Measurements from ENCODE around the gene CHST11.

The CHST11 gene

DNA sequence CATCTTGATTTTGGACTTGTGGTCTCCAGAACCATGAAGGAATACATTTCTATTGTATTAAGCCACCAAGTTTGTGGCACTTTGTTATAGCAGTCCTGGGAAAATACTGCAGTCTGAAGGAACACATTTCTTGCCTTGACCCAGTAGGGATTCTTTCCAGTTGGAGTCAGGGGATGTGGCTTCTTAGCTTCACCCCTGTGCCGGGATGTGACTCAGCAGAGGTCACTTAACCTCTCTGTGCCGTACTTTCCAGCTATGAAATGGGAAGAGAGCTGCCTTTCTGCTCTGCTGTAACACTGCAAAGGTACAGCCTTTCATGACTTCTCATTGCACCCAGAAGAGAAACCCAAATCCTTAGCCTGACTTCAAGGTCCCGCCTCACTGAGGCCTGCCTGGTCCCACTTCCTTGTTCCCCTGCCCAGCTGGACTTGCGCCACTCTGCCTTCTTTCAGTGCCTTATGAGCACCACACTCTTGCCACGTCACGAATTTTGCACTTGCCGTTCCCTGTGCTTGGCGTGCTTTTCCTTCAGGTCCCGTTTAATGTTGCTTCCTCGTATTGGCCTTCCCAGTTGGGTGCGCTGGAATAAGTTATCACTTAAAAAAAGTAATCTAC lies 24.2 kb downstream of the CHST11 start:
- no peak overlapping the region for H3K9ac ChIP-seq (ENCODE audit: low read length in 2 of 2)
- peaks cover 0 to 2% of the 10 kb centered on the region in 2 donors for H3K9me3 ChIP-seq (ENCODE audit: control insufficient read depth in 2 of 2, low read length in 2 of 2)
- H3K36me3 ChIP-seq (ENCODE audit: control insufficient read depth in 2 of 2, insufficient read depth in 2 of 2, low read length in 2 of 2) = no peaks in the 10 kb centered on the region
- H3K27me3 ChIP-seq (ENCODE audit: control insufficient read depth in 1 of 2, insufficient read depth in 2 of 2, low read length in 2 of 2) = no peaks in the 10 kb centered on the region
- H3K4me3 ChIP-seq (ENCODE audit: low read length in 2 of 2) = no peak overlapping the region
- peaks cover 11% of the 10 kb centered on the region for H3K4me1 ChIP-seq (ENCODE audit: control insufficient read depth, insufficient read depth, low read length)
- H3K27ac ChIP-seq (ENCODE audit: low read length) = no peak overlapping the region

DNA sequence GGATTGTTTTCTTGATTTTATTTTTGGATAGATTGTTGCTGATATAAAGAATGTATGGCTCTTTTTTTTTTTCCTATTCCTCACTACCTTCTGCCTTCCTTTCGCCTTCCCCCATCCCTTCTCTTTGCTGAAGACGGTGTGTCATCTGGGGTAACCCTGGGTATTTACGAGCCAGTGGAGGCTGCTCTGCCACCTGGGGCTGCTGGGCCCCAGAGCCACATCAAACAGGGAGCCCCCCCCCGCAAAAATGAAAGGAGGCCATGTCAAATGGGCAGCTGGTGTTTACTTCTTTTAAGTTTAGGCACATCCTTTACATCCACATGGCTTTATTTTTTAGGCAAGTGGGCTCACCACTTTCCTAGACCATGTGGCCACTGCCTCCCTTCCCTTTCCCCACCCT lies 25.4 kb downstream of the CHST11 start:
- no peaks in the 10 kb centered on the region for H3K36me3 ChIP-seq (ENCODE audit: control insufficient read depth in 2 of 2, insufficient read depth in 2 of 2, low read length in 2 of 2)
- H3K27me3 ChIP-seq (ENCODE audit: control insufficient read depth in 1 of 2, insufficient read depth in 2 of 2, low read length in 2 of 2) = no peaks in the 10 kb centered on the region
- H3K4me1 ChIP-seq (ENCODE audit: control insufficient read depth, insufficient read depth, low read length) = peaks cover 19% of the 10 kb centered on the region
- no peak overlapping the region for H3K4me3 ChIP-seq (ENCODE audit: low read length in 2 of 2)
- no peak overlapping the region for H3K27ac ChIP-seq (ENCODE audit: low read length)
- H3K9me3 ChIP-seq (ENCODE audit: control insufficient read depth in 2 of 2, low read length in 2 of 2) = peaks cover 0 to 2% of the 10 kb centered on the region in 2 donors
- H3K9ac ChIP-seq (ENCODE audit: low read length in 2 of 2) = no peak overlapping the region

DNA sequence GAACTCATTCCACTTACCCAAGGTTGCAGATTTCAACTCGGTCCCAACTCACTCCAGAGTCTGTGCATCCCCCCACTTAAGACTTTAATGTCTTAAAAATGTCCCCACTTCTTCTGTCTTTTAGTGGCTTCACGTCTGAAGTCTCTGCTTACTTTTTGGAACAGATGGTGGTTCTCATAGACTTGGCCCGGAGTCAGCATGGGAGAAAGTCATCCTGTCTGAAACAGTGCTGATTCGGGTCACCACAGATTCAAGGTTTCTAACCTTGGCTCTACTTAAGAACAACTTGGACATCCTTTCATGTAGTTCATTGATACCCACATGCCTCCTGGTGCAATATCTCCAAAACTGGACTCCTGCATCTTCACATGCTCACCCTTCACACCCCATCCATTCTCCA lies 26.0 kb downstream of the CHST11 start:
- no peaks in the 10 kb centered on the region for H3K36me3 ChIP-seq (ENCODE audit: control insufficient read depth in 2 of 2, insufficient read depth in 2 of 2, low read length in 2 of 2)
- no peaks in the 10 kb centered on the region for H3K27me3 ChIP-seq (ENCODE audit: control insufficient read depth in 1 of 2, insufficient read depth in 2 of 2, low read length in 2 of 2)
- H3K4me1 ChIP-seq (ENCODE audit: control insufficient read depth, insufficient read depth, low read length) = peaks cover 19% of the 10 kb centered on the region
- H3K4me3 ChIP-seq (ENCODE audit: low read length in 2 of 2) = no peak overlapping the region
- no peak overlapping the region for H3K9ac ChIP-seq (ENCODE audit: low read length in 2 of 2)
- peaks cover 0 to 2% of the 10 kb centered on the region in 2 donors for H3K9me3 ChIP-seq (ENCODE audit: control insufficient read depth in 2 of 2, low read length in 2 of 2)
- H3K27ac ChIP-seq (ENCODE audit: low read length) = no peak overlapping the region

DNA sequence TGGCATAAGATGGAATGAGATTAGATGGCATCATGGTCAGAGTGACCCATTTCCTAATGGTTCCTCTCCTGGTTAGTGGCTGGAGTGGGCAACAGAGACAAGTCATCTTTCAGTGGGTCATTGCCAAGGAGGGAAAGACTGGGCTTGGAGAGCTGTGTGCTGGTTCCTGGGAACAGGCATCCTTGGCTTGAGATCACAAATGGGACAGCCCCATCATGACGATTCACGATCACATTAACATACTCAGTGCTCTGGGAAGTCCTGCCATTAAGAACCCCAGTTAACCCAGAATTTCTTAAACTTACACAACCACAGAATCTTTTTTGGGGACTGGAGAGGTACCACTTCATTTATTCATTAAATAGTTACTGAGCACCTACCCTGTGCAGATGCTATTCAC lies 27.3 kb downstream of the CHST11 start:
- no peak overlapping the region for H3K4me3 ChIP-seq (ENCODE audit: low read length in 2 of 2)
- no peaks in the 10 kb centered on the region for H3K36me3 ChIP-seq (ENCODE audit: control insufficient read depth in 2 of 2, insufficient read depth in 2 of 2, low read length in 2 of 2)
- H3K27ac ChIP-seq (ENCODE audit: low read length) = no peak overlapping the region
- H3K9me3 ChIP-seq (ENCODE audit: control insufficient read depth in 2 of 2, low read length in 2 of 2) = peaks cover 0 to 2% of the 10 kb centered on the region in 2 donors
- H3K27me3 ChIP-seq (ENCODE audit: control insufficient read depth in 1 of 2, insufficient read depth in 2 of 2, low read length in 2 of 2) = no peaks in the 10 kb centered on the region
- no peak overlapping the region for H3K9ac ChIP-seq (ENCODE audit: low read length in 2 of 2)
- peaks cover 15% of the 10 kb centered on the region for H3K4me1 ChIP-seq (ENCODE audit: control insufficient read depth, insufficient read depth, low read length)

DNA sequence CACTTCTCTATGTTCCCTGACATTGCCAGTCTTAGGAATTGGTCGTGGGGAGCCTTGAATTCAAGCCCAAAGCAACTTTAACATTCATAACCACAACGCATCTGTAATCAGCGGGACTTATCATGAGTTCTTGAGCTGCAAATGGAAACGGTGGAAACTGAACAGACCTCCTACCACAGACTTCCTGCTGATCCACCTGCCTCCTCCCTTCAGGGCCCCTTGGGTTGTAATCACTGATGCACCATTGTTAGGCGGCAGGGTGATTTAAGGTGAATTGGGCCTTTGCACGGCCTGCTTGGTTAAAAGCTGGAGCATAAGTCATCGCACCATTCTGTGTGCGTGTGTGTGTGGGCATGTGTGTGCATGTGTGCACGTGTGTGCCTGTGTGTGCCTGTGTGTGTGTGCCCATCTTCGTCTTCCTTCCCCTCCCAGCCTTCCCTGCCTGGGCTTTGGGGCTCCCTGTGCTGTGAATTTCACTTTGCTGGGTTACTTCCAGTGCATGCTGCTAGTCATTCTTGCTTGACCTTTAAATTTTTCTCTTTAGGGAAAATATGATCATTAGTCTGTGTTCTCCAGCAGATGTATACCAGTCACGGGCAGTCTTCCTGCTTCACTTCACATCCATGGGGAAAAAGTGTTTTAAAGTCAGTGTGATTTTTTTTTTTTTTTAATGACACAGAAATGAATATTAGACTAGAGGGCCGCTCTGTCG lies 29.1 kb downstream of the CHST11 start:
- no peak overlapping the region for H3K27ac ChIP-seq (ENCODE audit: low read length)
- no peak overlapping the region for H3K4me3 ChIP-seq (ENCODE audit: low read length in 2 of 2)
- H3K4me1 ChIP-seq (ENCODE audit: control insufficient read depth, insufficient read depth, low read length) = peaks cover 11% of the 10 kb centered on the region

DNA sequence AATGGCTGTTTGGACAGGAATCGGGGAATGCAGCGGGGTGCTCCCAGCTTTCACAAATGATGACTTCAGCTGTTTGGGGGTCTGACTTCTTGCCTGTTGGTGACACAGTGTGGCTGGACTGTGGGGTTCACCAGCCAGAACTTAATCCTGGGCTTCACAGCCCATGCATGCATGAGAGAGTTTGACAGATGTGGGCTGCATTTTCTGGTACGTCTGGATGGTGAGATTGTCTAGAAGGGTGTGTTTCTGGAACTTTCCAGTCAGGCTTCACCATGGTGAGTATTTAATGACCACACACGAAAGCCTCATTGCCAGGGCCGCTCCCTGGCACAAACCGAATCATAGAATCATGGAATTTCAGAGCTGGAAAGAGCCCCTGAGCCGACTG lies 29.6 kb downstream of the CHST11 start:
- no peak overlapping the region for H3K27ac ChIP-seq (ENCODE audit: low read length)
- H3K4me1 ChIP-seq (ENCODE audit: control insufficient read depth, insufficient read depth, low read length) = peaks cover 11% of the 10 kb centered on the region
- no peaks in the 10 kb centered on the region for H3K36me3 ChIP-seq (ENCODE audit: control insufficient read depth in 2 of 2, insufficient read depth in 2 of 2, low read length in 2 of 2)

More for the DNA sequence above, 29.1 kb downstream of the CHST11 start:
- H3K9me3 ChIP-seq (ENCODE audit: control insufficient read depth in 2 of 2, low read length in 2 of 2) = peaks cover 0 to under 1% of the 10 kb centered on the region in 2 donors
- no peaks in the 10 kb centered on the region for H3K27me3 ChIP-seq (ENCODE audit: control insufficient read depth in 1 of 2, insufficient read depth in 2 of 2, low read length in 2 of 2)
- no peaks in the 10 kb centered on the region for H3K36me3 ChIP-seq (ENCODE audit: control insufficient read depth in 2 of 2, insufficient read depth in 2 of 2, low read length in 2 of 2)
- no peak overlapping the region for H3K9ac ChIP-seq (ENCODE audit: low read length in 2 of 2)

DNA sequence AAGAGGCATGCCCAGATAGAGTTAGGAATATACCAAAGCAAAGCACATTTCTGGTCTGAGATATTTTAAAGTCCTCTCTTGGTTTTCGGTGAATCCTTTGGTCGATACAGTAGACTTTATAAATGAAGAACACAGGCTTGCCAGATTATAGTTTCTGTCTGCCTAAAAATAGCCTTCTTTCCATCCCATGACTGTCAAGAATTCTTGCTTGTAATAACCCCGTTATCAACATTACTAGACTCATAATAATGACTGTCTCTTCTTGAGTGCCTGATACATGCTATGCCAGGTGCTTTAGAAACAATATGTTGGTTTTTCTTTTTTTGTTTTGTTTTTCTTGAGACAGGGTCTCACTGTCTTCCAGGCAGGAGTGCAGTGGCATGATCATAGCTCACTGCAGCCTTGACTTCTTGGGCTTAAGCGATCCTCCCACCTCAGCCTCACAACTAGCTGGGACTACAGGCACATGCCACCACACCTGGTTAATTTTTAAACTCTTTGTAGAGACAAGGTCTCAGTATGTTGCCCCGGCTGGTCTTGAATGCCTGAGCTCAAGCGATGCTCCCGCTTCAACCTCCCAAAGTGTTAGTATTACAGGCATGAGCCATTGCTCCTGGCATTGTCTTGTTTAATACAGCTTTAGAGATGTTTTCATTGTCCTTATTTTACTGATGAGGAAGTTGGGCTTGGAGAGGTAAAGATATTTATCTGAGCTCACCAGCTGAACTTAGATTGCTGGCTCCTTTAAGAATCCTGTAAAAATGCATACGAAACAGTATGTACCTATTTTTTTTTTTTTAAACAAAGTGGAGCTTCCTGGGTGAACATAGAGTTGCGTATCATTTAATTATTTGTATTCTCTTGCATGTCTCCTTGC lies 30.4 kb downstream of the CHST11 start:
- Histone ChIP-seq H3K4me1 (ENCODE audit: control insufficient read depth, insufficient read depth, low read length) (peaks cover 11% of the 10 kb centered on the region), H3K36me3 (ENCODE audit: control insufficient read depth in 2 of 2, insufficient read depth in 2 of 2, low read length in 2 of 2) (no peaks in the 10 kb centered on the region), H3K9ac (ENCODE audit: low read length in 2 of 2) (no peak overlapping the region), H3K27me3 (ENCODE audit: control insufficient read depth in 1 of 2, insufficient read depth in 2 of 2, low read length in 2 of 2) (no peaks in the 10 kb centered on the region), H3K27ac (ENCODE audit: low read length) (no peak overlapping the region), H3K4me3 (ENCODE audit: low read length in 2 of 2) (no peak overlapping the region), H3K9me3 (ENCODE audit: control insufficient read depth in 2 of 2, low read length in 2 of 2) (no peaks in the 10 kb centered on the region)

More for the DNA sequence above, 29.6 kb downstream of the CHST11 start:
- Histone ChIP-seq H3K9me3 (ENCODE audit: control insufficient read depth in 2 of 2, low read length in 2 of 2) (no peaks in the 10 kb centered on the region), H3K4me3 (ENCODE audit: low read length in 2 of 2) (no peak overlapping the region), H3K27me3 (ENCODE audit: control insufficient read depth in 1 of 2, insufficient read depth in 2 of 2, low read length in 2 of 2) (no peaks in the 10 kb centered on the region), H3K9ac (ENCODE audit: low read length in 2 of 2) (no peak overlapping the region)

DNA sequence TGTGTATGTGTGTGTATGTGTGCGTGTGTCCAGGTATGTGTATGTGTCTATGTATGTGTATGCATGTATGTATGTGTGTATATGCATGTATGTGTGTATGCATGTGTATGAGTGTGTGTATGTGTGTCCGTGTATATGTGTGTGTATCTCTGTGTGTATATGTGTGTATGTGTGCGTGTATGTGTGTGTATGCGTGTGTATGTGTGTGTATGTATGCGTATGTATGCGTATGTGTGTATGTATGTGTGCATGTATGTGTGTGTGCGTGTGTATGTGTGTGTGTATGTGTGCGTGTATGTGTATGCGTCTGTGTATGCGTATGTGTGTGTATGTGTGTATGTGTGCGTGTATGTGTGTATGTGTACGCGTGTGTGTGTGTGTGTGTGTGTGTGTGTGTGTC lies 31.6 kb downstream of the CHST11 start:
- Histone ChIP-seq H3K4me1 (ENCODE audit: control insufficient read depth, insufficient read depth, low read length) (peaks cover 10% of the 10 kb centered on the region), H3K27me3 (ENCODE audit: control insufficient read depth in 1 of 2, insufficient read depth in 2 of 2, low read length in 2 of 2) (no peaks in the 10 kb centered on the region), H3K4me3 (ENCODE audit: low read length in 2 of 2) (no peak overlapping the region), H3K9me3 (ENCODE audit: control insufficient read depth in 2 of 2, low read length in 2 of 2) (no peaks in the 10 kb centered on the region), H3K27ac (ENCODE audit: low read length) (no peak overlapping the region), H3K36me3 (ENCODE audit: control insufficient read depth in 2 of 2, insufficient read depth in 2 of 2, low read length in 2 of 2) (no peaks in the 10 kb centered on the region), H3K9ac (ENCODE audit: low read length in 2 of 2) (no peak overlapping the region)

DNA sequence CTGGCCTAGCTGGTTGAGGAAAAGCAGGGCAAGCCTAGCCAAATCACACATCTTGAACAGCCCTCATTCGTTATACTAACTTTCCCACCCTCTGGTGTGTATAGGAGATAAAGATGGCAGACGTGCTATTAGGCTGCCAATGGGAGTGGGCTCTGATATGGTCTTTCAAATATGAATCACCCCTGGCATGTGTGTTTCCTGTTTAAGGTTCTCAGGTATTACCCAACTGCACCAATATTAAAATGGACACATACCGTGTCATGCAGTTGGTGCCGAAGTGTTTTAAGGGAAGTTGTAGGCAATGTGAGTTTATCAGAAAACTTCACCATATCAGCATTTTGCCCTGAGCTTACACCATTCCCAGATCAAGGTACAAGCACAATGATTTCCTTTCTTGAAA lies 33.4 kb downstream of the CHST11 start:
- H3K9ac ChIP-seq (ENCODE audit: low read length in 2 of 2) = no peak overlapping the region
- peaks cover 10% of the 10 kb centered on the region for H3K4me1 ChIP-seq (ENCODE audit: control insufficient read depth, insufficient read depth, low read length)
- no peak overlapping the region for H3K27ac ChIP-seq (ENCODE audit: low read length)
- H3K36me3 ChIP-seq (ENCODE audit: control insufficient read depth in 2 of 2, insufficient read depth in 2 of 2, low read length in 2 of 2) = no peaks in the 10 kb centered on the region
- H3K27me3 ChIP-seq (ENCODE audit: control insufficient read depth in 1 of 2, insufficient read depth in 2 of 2, low read length in 2 of 2) = no peaks in the 10 kb centered on the region
- H3K9me3 ChIP-seq (ENCODE audit: control insufficient read depth in 2 of 2, low read length in 2 of 2) = no peaks in the 10 kb centered on the region
- H3K4me3 ChIP-seq (ENCODE audit: low read length in 2 of 2) = no peak overlapping the region

DNA sequence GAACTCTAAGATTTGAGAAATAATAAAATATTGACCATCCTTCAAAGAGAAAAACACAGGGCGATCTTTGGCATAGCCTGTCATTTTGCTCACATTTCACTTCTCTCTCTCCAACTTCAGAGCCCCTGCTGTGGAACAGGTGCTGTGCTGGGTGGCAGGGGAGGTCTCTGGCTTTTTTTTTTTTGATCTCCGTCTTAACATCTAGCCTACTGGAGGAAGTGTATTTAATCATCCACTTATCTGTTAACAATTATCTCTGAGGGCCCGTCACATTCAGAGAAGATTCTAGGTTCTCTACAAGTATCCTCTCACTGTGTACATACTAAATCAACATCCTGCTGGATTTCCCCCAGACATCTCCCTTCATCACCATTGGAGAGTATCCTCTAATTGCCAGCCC lies 34.1 kb downstream of the CHST11 start:
- H3K36me3 ChIP-seq (ENCODE audit: control insufficient read depth in 2 of 2, insufficient read depth in 2 of 2, low read length in 2 of 2) = no peaks in the 10 kb centered on the region
- H3K27ac ChIP-seq (ENCODE audit: low read length) = no peak overlapping the region
- H3K9ac ChIP-seq (ENCODE audit: low read length in 2 of 2) = no peak overlapping the region
- H3K9me3 ChIP-seq (ENCODE audit: control insufficient read depth in 2 of 2, low read length in 2 of 2) = no peaks in the 10 kb centered on the region
- H3K27me3 ChIP-seq (ENCODE audit: control insufficient read depth in 1 of 2, insufficient read depth in 2 of 2, low read length in 2 of 2) = no peaks in the 10 kb centered on the region
- peaks cover 8% of the 10 kb centered on the region for H3K4me1 ChIP-seq (ENCODE audit: control insufficient read depth, insufficient read depth, low read length)
- H3K4me3 ChIP-seq (ENCODE audit: low read length in 2 of 2) = no peak overlapping the region

Data from stomach smooth muscle (tissue), 2 donors.